ENCODE measurements around the gene TMEM14A. TPM values are rescaled to one million over a fixed set of nuclear protein-coding genes. Genes with fewer than 3 reads are reported as not detected.
A peak's percentile ranks its signal among the peaks of the same experiment; 100 is the strongest.
"Not testable (repeated sequence)": the region's sequence is repeated elsewhere in the genome, so short reads cannot be mapped to it uniquely, and the experiment has no call there.

Gene TMEM14A
- total RNA-seq, 2 experiments from 2014 or later: 19.0 to 19.6 TPM

DNA sequence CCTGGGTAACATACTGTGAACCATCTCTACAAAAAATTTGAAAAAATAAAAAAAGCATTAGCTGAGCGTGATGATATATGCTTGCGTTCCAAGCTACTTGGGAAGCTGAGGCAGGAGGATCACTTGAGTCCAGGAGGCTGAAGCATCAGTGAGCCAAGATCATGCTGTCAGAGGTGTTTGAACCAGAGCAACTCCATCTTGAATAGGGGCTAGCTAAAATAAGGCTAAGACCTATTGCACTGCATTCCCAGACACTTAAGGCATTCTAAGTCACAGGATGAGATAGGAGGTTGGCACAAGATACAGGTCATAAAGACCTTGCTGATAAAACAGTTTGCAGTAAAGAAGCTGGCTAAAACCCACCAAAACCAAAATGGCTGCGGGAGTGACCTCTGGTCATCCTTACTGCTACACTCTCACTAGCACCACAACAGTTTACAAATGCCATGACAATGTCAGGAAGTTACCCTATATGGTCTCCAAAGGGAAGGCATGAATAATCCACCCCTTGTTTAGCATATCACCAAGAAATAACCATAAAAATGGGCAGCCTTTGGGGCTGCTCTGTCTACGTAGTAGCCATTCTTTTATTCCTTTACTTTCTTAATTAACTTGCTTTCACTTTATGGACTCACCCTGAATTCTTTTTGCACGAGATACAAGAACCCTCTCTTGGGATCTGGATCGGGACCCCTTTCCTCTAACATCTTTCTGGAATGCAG, 34.0 kb downstream of the TMEM14A start:
- not testable (repeated sequence) for DNase-seq, H3K36me3 Mint-ChIP-seq, H3K4me1 Mint-ChIP-seq, H3K27me3 Mint-ChIP-seq, H3K9me3 Mint-ChIP-seq, H3K27ac Mint-ChIP-seq, H3K4me3 Mint-ChIP-seq

DNA sequence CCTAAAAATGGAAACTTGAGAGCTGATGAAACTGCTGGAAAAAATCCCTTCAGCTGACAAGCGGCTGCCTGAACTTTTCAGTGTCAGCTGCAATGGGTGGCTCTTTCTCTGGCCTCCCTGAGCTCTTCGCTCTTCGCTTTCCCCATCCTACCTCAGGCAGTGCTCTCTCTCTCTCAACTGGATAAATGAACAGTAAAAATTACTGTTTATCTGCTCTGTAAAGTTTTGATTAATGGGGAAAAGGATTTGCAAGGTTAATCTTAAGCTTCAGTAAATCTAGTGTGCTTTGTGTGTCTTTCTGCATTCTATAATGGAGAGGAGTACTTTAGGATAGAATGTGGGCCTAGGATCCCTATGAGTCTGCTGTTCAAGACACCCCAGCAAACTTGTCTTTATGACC, 35.1 kb downstream of the TMEM14A start:
- no peak overlapping the region for H3K4me3 Mint-ChIP-seq
- H3K9me3 Mint-ChIP-seq: peaks cover 1% of the 10 kb centered on the region
- DNase-seq: no peak
- H3K36me3 Mint-ChIP-seq: no peaks in the 10 kb centered on the region
- peaks cover 8% of the 10 kb centered on the region for H3K27me3 Mint-ChIP-seq
- H3K4me1 Mint-ChIP-seq: no peaks in the 10 kb centered on the region
- no peak overlapping the region for H3K27ac Mint-ChIP-seq

DNA sequence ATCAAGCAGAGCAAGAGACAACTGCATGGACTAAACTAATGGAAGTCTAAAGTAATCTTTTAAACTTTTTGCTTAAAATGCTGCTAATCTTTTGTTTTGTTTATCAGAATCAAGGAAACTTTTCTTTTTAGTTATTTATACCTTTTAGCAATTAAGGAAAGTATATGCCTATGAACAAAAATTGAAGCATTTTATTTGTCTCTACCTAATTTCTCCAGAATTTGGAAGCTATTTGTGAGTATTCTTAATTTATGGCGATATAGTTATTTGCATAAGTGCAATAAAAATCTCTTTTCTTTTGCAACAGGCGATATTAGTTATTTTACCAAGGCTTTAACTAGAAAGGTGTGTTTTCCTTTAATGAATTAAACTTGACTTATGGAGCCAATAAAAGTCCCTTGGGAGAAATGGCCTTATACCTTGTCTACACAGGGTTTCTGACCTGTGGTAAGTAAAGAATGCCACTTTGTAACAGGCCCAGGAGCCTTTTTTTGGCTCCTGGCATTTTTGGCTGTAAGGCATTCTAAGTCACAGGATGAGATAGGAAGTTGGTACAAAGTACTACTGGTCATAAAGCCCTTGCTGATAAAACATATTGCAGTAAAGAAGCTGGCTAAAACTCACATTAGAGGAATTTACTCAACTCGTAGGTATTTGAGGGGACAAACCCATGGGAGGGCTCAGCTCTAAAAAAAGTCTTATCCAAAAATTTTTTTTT, 37.2 kb downstream of the TMEM14A start:
- Mint-ChIP-seq H3K9me3 (peaks cover 1% of the 10 kb centered on the region), H3K27me3 (peaks cover 5% of the 10 kb centered on the region), H3K27ac (no peak overlapping the region), H3K4me1 (no peaks in the 10 kb centered on the region), H3K4me3 (no peak overlapping the region), H3K36me3 (no peaks in the 10 kb centered on the region)
- no peak for DNase-seq

DNA sequence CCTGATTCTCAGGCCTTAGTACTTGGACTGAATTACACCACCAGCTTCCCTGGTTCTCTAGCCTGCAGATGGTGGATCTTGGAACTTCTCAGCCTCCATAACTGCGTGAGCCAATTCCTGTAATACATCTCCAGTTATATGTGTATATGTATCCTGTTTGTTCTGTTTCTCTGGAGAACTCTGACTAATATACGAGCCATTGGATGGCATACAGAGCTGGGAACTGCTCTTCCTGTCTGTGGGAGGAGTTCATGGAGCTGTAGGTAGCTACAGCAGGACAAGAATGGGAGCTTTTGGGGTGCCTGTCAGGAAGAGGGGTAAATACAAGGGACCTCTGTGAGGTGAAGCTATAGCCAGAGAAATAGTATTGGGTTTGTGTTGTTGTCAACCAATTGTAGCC, 41.2 kb downstream of the TMEM14A start:
- no peaks in the 10 kb centered on the region for H3K36me3 Mint-ChIP-seq
- H3K27ac Mint-ChIP-seq: no peak overlapping the region
- H3K4me1 Mint-ChIP-seq: no peaks in the 10 kb centered on the region
- H3K4me3 Mint-ChIP-seq: no peak overlapping the region
- peaks cover 14% of the 10 kb centered on the region for H3K27me3 Mint-ChIP-seq
- no peak for DNase-seq
- H3K9me3 Mint-ChIP-seq: peaks cover 1% of the 10 kb centered on the region

DNA sequence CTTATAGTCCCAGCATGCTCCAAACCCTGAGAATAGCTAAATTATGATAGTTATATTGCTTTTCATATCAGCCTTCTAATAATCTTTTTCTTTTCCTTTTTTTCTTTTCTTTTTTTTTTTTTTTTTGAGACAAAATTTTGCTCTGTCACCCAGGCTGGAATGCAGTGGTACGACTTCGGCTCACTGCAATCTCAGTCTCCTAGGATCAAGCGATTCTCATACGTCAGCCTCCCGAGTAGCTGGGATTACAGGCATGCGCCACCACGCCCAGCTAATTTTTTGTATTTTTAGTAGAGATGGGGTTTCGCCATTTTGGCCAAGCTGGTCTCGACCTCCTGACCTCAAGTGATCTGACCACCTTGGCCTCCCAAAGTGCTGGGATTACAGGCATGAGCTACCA, 43.8 kb downstream of the TMEM14A start:
- H3K27ac Mint-ChIP-seq, DNase-seq, H3K4me1 Mint-ChIP-seq, H3K36me3 Mint-ChIP-seq, H3K9me3 Mint-ChIP-seq, H3K4me3 Mint-ChIP-seq: not testable (repeated sequence)
- H3K27me3 Mint-ChIP-seq: peaks cover 14% of the 10 kb centered on the region

DNA sequence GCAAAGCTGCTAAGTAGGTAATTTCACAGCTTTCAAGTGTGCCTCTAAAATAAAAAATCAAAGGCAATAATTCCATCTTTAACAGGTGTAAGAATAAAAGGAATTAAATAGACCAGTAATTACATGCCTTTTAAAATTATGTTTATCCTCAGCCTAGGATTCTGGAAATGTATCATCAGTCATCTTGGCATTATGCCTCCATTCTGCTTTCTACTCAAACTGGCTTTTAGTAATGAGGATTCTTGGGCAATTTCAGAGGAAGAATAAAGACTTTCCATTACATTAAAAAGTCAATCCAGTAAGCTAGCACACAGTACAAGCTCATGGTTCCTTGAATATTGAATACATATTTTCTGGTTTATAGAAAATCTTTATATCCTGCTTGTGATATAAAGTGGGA, 47.6 kb downstream of the TMEM14A start:
- Mint-ChIP-seq H3K27ac (no peak overlapping the region), H3K4me3 (no peak overlapping the region), H3K27me3 (peaks cover 14% of the 10 kb centered on the region), H3K9me3 (no peaks in the 10 kb centered on the region), H3K4me1 (no peaks in the 10 kb centered on the region), H3K36me3 (no peaks in the 10 kb centered on the region)
- DNase-seq: no peak

DNA sequence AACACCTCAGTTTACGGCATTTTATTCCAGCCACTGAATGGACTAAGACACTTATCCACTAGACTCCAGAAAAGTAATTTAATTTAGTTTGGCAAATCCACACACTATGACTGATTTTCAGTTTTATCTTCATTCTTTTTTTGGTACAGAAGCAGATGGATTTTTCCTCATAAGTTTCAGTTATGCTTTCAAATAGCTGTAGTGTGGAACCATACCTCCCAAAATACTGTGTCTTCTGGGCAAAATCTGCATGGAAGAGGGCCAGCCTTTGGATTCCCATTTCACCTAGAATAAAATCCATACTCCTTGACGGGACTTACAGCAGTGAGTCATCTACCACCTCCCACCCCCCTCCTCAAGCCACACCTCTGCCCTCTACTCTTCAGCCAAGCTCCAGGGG, 49.4 kb downstream of the TMEM14A start:
- no peak for DNase-seq
- Mint-ChIP-seq H3K27me3 (peaks cover 7% of the 10 kb centered on the region), H3K9me3 (no peaks in the 10 kb centered on the region), H3K36me3 (no peaks in the 10 kb centered on the region), H3K4me3 (no peak overlapping the region), H3K27ac (no peak overlapping the region), H3K4me1 (no peaks in the 10 kb centered on the region)

DNA sequence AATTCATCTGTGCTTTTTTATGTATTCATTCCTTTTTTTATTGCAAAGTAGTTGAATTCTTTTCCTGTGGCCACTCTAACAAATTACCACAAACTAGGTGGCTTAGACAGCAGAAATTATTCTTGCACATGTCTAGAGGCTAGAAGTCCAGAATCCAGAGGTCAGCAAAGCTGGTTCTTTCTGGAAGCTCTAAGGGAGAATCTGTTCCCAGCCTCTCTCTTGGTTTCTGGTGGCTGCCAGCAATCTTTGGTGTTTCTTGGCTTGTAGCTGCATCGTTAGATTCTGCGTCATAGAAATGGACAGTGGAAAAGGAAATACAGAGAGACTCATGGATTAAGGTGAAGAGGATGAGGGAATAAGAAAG, 53.1 kb downstream of the TMEM14A start:
- no peaks in the 10 kb centered on the region for H3K36me3 Mint-ChIP-seq
- DNase-seq: no peak
- H3K27me3 Mint-ChIP-seq: no peaks in the 10 kb centered on the region
- H3K9me3 Mint-ChIP-seq: no peaks in the 10 kb centered on the region
- no peak overlapping the region for H3K4me3 Mint-ChIP-seq
- no peaks in the 10 kb centered on the region for H3K4me1 Mint-ChIP-seq
- H3K27ac Mint-ChIP-seq: no peak overlapping the region

DNA sequence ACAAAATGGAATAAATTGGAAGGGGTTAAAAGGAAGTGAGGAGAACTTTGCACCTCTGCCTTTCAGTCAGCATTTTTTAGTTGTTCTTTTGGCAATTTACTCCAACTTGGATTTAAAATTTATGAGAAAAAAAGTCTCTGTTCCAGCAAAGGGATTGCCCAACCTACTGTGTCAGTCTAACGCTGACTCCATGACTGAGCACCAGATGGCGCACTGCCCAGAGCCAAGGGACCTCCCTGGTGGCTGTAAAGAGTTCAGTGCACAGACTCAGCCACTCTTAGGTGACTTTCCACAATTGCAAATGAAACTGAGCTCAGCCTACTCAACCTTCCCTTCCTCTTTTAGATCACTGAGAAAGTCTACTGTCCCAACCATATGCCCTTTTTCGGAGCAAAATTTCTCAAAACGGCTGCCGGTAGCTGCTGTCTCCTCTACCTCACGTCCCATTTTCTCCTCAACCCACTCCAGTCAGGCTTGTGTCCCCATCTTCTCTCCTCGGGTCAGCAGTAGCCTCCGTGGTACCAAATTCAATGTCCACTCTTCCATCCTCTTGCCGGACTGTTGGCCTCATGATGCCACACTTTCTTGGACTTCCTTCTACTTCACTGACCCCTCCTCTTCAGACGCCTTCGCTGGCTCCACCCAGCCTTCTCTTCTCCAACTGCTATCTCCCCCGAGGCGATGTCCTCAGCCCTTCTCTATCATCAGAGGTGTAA, 53.7 kb downstream of the TMEM14A start:
- no peaks in the 10 kb centered on the region for H3K27me3 Mint-ChIP-seq
- no peak overlapping the region for H3K27ac Mint-ChIP-seq
- peak; percentile 52 for DNase-seq
- H3K36me3 Mint-ChIP-seq: no peaks in the 10 kb centered on the region
- no peaks in the 10 kb centered on the region for H3K4me1 Mint-ChIP-seq
- H3K9me3 Mint-ChIP-seq: no peaks in the 10 kb centered on the region
- no peak overlapping the region for H3K4me3 Mint-ChIP-seq

DNA sequence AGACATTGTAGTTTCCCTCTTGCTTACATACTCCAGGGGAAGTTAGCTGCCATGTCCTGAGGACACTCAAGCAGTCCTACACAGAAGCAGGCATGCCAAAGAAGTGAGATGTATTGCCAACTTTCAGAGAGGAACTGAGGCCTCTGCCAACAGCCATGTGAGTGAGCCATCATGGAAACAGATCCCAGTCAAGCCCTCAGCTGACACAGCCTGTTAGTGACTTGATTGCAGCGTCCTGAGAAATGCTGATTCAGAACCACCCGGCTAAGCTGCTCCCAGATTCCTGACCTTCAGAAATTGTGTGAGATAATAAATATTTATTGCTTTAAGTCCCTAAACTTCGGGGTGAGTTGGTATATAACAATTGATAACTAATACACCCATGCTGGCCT, 54.2 kb downstream of the TMEM14A start:
- no peak overlapping the region for H3K27ac Mint-ChIP-seq
- no peak for DNase-seq
- no peaks in the 10 kb centered on the region for H3K36me3 Mint-ChIP-seq
- no peaks in the 10 kb centered on the region for H3K4me1 Mint-ChIP-seq
- H3K4me3 Mint-ChIP-seq: no peak overlapping the region
- no peaks in the 10 kb centered on the region for H3K27me3 Mint-ChIP-seq
- no peaks in the 10 kb centered on the region for H3K9me3 Mint-ChIP-seq

DNA sequence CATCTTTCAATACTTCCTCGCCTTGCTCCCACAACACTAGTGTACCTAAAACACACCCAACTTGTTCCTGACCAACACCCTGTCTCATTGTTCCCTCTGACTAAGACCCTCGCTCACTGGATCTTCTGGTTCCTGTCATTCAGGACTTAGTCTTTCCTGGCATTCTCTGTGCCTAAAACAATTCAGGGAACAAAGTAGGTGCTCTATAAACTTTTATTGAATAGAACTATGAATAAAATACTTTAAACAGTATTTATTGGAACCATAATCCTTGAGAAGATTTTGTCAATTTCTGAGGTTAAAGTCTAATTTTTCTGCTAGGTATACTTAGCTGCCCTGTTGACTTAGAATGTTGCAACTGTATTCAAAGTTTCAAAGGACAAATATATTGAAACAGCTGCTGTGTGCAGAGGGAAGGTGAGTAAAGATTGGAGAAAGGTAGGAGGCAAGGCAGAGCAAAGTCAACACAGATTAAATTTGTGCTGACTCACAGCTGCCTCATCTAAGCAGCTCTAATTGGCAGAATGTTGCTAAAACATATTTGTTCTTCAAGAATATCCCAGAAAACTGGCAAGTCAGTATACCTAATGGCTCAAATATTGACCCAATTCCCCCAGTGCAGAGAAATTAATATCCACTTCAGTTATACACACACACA, 54.8 kb downstream of the TMEM14A start:
- H3K4me1 Mint-ChIP-seq: no peaks in the 10 kb centered on the region
- no peaks in the 10 kb centered on the region for H3K27me3 Mint-ChIP-seq
- no peak overlapping the region for H3K27ac Mint-ChIP-seq
- no peaks in the 10 kb centered on the region for H3K9me3 Mint-ChIP-seq
- DNase-seq: no peak
- H3K4me3 Mint-ChIP-seq: no peak overlapping the region
- no peaks in the 10 kb centered on the region for H3K36me3 Mint-ChIP-seq

DNA sequence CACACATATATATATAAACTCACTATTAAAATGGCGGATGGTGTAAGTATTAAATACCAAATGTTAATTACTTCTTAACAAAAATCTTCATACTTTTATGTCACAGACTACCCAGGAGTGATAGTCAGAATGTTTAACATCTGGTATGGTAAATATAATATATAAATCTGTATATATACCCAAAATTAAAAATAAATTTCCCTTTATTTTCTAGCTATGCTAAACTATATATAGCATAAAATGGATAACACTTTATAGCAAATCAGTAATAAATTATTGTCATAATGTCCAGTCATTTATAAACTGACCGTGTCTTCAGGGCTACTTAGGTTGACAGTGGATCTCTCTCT, 55.3 kb downstream of the TMEM14A start:
- Mint-ChIP-seq H3K27ac (no peak overlapping the region), H3K4me1 (no peaks in the 10 kb centered on the region), H3K9me3 (no peaks in the 10 kb centered on the region), H3K27me3 (no peaks in the 10 kb centered on the region), H3K4me3 (no peak overlapping the region), H3K36me3 (no peaks in the 10 kb centered on the region)
- no peak for DNase-seq

DNA sequence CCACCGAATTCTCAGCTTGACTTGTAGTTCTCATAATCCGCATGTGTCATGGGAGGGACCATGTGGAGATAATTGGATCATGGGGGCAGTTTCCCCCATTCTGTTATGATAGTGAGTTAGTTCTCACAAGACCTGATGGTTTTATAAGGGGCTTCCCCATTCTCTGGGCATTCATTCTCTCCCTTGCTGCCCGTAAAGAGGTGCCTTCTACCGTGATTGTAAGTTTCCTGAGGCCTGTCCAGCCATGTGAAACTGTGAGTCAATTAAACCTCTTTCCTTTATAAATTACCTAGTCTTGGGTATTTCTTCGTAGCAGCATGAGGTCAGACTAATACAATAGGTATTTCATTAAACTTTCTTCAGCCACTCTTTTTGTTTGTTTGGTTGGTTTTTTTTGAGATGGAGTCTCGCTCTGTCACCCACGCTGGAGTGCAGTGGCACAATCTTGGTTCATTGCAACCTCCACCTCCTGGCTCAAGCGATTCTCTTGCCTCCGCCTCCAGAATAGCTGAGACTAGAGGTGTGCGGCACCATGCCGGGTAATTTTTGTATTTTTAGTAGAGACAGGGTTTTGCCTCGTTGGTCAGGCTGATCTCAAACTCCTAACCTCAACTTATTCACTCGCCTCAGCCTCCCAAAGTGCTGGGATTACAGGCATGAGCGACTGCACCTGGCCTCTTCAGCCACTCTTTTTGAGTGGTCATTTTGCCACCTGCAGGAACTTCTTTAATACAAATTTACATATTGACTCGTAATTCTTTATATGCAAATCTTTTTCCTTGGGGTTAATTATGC, 56.0 kb downstream of the TMEM14A start:
- DNase-seq: no peak
- Mint-ChIP-seq H3K9me3 (no peaks in the 10 kb centered on the region), H3K27ac (no peak overlapping the region), H3K36me3 (no peaks in the 10 kb centered on the region), H3K27me3 (no peaks in the 10 kb centered on the region), H3K4me1 (no peaks in the 10 kb centered on the region), H3K4me3 (no peak overlapping the region)

DNA sequence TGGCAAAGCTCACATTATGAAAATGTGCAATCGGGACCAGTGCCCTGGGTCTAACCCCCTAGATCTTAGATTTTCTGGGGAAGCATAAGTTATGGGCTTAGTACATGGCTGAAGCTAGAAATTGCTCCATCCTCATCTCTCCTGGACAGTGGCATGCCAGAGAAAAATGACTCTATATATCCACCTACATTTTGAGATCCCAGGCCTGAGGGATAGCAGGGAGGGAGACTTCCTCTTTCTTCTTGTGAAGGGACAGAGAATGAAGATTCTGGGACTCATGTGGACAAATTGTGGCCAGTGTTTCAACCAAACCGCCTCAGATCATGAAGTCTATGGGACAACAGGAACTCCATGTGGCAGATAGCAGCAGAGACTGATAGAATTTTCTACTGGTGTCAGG, 57.0 kb downstream of the TMEM14A start:
- Mint-ChIP-seq H3K9me3 (no peaks in the 10 kb centered on the region), H3K36me3 (no peaks in the 10 kb centered on the region), H3K4me1 (no peaks in the 10 kb centered on the region), H3K4me3 (no peak overlapping the region), H3K27ac (no peak overlapping the region), H3K27me3 (no peaks in the 10 kb centered on the region)
- no peak for DNase-seq

DNA sequence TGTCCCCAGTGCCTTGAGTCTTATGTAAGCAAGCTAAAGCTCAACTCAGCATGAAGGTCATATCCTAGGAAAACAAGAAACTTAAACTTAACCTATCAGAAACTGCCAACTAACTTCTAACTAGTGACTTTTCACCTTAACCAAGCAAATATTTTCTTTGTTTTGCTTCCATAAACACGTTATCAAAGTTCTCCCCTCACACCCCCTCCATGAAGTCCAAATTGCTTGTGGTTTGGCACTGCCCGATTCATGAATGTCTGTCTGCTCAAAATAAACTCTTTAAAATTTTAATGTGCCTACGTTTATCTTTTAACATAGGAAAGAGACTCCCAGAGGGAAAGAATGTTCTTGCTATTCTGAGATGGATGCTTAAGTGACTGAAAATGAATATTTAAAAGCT, 57.5 kb downstream of the TMEM14A start:
- Mint-ChIP-seq H3K9me3 (no peaks in the 10 kb centered on the region), H3K4me3 (no peak overlapping the region), H3K4me1 (no peaks in the 10 kb centered on the region), H3K27ac (no peak overlapping the region), H3K27me3 (no peaks in the 10 kb centered on the region), H3K36me3 (no peaks in the 10 kb centered on the region)
- DNase-seq: no peak

All from activated naive CD8-positive, alpha-beta T cell treated with anti-CD3 and anti-CD28 coated beads for 36 hours (primary cell).